ENCODE measurements around the gene KCTD10.
"Not testable (repeated sequence)": the region's sequence is repeated elsewhere in the genome, so short reads cannot be mapped to it uniquely, and the experiment has no call there.

KCTD10 gene

DNA sequence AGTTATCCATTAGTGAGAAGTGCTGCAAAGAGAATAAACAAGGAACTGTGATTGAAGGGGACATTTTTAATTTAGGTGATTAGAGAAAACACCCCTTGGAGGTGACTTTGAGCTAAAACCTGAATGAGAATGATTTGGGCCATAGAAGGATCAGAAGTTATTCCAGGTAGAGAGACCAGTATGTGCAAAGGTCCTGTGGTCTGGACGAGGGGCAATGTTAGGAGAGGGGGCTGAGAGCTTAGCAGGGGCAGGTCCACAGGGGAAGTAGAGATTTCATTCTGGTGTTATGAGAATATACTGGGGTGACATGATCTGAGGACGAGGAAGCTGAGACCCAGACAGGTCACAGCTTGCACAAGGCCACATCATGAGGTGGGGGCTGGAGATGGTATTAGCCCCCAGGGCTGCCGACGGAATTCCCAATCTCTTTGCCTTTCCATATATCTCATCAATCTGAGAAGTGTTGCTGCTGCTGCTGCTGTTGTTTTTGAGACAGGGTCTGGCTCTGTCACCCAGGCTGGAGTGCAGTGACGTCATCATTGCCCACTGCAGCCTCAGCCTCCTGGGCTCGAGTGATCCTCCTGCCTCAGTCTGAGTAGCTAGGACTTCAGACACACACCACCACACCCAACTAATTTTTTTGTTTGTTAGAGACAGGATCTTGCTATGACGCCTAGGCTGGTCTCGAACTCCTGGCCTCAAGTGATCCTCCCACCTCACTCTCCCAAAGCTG is 55.6 kb downstream of the KCTD10 start:
- no peak for DNase-seq (ENCODE audit: low read depth in 2 of 2)

GRCh38 chr12:109418848-109419480 is 58.1 kb downstream of the KCTD10 start:
- DNase-seq (ENCODE audit: low read depth in 2 of 2) = no peak

GRCh38 chr12:109406147-109406546 is 71.0 kb downstream of the KCTD10 start:
- not testable (repeated sequence) for DNase-seq (ENCODE audit: low read depth in 2 of 2)

- not testable (repeated sequence) for DNase-seq (ENCODE audit: low read depth in 2 of 2)
Measured at GRCh38 chr12:109404841-109405240, 72.3 kb downstream of the KCTD10 start.
